Inflammatory macrophage (primary cell): ENCODE data around the gene KCNAB3.
"Not testable (repeated sequence)": the region's sequence is repeated elsewhere in the genome, so short reads cannot be mapped to it uniquely, and the experiment has no call there.

Source experiments
- DNase-seq, 2 donors: peaks; one replicate each; pipeline ENCODE4 v3.0.0-alpha.2; 2020 to 2022
- total RNA-seq, 18 experiments: gene quantifications; one replicate each; lab custom pipeline; 2026; ENCODE audit warnings: mixed read lengths in 6 of 18, inconsistent platforms in 2 of 18; lab: John Stamatoyannopoulos, UW

Gene KCNAB3
- 0.11 to 1.3 (median 0.73) reads per million in 18 experiments for total RNA-seq

- no peak for DNase-seq
Observed at GRCh38 chr17:7929158-7930023, at the start of gene KCNAB3. Gene KCNAB3, minus strand, starts transcription at chr17:7929856. Its CDS starts 421 bp downstream, at chr17:7929435.

DNA sequence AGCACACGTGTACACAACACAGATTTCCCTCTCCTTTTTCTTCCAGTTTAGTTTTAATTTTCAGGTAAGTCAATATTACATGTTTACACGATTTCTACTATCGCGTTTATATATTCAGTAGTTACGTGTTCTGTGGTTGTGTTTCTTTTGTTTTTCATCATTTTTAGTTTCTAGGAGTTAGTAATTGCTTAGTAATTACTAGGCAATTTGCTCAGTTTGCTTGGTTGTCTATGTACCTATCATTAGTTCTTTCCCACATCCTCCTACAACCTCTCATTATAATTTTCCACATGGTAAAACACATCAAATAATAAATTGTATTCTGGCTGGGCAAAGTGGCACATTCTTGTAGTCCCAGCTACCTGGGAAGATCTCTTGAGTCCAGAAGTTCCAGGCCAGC lies 48.1 kb upstream of the KCNAB3 start:
- DNase-seq = no peak

DNA sequence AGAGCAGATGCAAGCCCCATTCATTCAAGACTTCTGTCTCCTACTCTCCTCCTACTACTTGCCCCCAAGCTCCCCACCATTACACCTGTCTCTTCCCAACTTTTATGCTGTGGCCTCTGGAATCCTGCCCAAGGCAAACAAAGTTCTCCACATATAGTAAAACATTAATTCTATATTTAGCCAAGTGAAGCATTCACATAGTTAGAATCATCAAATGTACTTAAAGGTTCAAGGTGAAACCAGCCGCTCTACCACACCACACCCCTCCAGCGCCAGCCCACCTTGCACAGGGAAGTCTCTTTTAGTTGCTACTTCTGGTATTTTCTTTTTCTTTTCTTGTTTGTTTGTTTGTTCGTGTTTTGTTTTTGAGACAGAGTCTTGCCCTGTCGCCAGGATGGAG lies 47.4 kb upstream of the KCNAB3 start:
- DNase-seq = no peak

DNA sequence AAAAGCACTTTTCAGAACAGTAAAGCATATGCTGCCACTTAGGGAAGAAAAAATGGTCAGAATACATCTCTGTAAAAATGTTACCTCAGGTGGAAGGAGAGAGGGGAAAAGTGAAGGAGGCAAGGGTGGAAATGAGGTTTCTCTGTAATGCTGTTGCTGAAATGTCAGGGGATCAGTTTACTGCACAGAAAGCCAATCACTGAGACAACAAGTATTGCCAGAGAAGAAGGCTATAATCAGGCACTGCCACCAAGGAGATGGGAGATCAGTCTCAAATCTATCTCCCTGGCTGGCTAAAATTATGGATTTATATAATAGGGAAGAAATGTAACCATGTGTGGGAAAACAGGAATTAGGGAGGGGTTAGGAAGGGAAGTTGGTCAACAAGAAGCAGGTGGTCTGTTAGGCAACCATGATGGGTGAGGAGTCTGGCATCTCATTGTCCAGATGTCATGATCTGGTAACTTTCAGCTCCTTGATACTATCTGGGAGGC lies 45.0 kb upstream of the KCNAB3 start:
- peak in 1 of 2 donors; percentile 5 for DNase-seq

DNA sequence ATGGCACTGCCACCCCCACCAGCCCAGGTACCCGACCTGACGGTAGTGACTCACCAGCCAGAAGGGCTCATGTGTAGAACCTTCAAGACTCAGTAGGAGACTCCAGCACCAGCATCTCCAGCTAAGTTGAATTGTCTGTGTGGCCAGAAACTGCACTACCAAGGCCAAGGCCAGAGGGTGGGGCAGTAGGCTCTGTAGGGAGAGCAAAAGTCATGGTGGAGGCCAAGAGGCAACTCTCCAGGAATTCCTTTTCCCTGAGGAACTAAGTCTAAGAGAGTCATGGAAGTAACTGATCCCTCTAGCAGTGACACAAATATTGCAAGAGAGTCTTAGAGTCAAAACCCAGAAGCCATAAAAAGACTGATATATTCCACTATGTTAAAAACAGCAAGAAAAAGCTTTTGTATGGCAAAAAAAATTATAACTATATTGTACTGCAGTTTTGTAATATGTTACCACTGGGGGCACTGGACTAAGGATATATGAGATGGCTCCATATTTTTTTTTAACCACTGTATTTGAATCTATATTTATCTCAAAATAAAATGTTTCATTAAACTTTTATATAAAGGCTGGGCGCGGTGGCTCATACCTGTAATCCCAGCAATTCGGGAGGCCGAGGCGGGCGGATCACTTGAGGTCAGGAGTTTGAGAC lies 42.6 kb upstream of the KCNAB3 start:
- no peak for DNase-seq

DNA sequence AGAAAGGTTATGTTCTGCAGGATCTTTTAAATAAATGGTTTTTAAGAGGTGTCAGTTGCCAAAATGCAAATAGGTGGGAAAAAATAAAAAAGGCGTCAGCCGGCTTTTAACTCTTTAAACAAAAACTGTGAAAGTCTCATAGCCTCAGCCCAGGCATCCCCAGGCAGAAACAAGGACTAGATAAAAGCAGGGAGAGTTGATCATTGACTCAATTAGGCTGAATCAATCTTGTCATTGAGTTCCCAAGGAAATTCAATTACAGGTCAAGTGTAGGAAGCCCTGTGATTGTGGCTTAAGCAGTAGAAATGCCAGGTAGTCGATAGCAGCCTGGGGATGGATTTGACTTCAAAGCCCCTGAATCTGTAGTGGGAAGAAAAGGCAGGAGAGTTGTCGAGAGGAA lies 42.0 kb upstream of the KCNAB3 start:
- DNase-seq = no peak

- DNase-seq = peak; percentile 73 to 87
Observed at GRCh38 chr17:7969433-7969832, 39.8 kb upstream of the KCNAB3 start.

- no peak for DNase-seq
Observed at GRCh38 chr17:7967751-7968150, 38.1 kb upstream of the KCNAB3 start.

- DNase-seq = no peak
Observed at GRCh38 chr17:7961421-7961820, 31.8 kb upstream of the KCNAB3 start.

GRCh38 chr17:7959503-7960253 lies 30.0 kb upstream of the KCNAB3 start:
- DNase-seq = peak; percentile 51 to 69

DNA sequence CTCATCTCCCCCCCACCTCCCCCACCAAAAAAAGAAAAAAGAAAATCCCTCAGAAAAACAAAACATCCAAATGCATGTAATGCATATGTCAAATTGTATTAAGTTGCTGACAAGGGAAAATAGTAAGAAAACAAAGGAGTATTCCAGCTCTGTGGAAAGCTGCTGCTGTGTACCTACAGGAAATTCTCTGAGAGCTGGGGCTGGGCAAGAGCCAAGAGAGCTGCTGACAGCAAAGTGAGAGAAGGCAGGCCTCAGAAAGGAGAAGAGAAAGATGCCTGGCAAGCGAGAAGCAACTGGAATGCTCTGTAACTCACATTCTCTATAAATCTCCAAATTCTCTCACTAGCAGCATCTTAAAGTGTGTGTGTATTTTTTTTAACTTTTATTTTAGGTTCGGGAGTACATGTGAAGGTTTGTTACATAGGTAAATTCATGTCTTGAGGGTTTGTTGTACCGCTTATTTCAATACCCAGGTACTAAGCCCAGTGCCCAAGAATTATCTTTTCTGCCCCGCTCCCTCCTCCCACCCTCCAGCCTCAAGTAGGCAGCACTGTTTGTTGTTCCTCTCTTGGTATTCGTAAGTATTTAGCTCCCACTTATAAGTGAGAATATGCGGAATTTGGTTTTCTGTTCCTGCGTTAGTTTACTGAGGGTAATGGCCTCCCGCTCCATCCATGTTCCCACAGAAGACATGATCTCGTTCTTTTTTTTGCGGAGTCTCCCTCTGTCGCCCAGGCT lies 26.7 kb upstream of the KCNAB3 start:
- DNase-seq = no peak

GRCh38 chr17:7955414-7956227 lies 26.0 kb upstream of the KCNAB3 start:
- DNase-seq = no peak

DNA sequence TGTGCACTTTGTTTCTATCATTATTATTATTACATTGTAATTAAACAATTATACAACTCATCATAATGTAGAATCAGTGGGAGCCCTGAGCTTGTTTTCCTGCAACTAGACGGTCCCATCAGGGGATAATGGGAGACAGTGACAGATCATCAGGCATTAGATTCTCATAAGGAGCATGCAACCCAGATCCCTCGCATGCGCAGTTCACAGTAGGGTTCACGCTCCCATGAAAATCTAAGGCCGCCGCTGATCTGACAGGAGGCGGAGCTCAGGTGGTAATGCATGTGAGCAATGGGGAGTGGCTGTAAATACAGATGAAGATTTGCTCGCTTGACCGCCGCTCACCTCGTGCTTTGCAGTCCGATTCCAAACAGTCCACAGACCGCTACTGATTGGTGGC lies 23.6 kb upstream of the KCNAB3 start:
- DNase-seq = not testable (repeated sequence)

DNA sequence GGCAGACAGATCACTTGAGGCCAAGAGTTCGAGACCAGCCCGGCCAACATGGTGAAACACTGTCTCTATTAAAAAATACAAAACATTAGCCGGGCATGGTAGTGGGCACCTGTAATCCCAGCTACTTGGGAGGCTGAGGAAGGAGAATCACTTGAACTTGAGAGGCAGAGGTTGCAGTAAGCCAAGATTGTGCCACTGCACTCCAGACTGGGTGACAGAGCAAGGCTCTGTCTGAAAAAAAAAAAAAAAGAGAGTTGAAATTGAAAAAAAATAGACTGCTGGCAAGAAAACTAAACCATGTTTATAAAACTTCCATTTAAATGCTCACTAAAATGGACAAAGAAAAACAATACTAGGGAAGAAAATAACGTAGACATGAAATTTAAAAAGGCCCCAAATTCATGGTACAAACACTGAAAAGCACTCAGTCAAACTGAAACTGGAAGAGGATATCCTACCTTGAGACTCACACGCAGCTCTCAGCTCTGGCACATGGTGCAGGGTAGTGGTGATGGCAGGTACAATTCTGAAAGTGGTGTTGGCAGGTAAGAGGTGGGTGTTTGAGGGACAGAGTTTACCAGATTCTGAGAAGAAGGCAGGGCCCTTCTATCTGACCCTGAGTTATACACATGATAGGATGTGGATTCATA lies 21.6 kb upstream of the KCNAB3 start:
- DNase-seq = no peak

GRCh38 chr17:7950578-7950977 lies 20.9 kb upstream of the KCNAB3 start:
- no peak for DNase-seq

DNA sequence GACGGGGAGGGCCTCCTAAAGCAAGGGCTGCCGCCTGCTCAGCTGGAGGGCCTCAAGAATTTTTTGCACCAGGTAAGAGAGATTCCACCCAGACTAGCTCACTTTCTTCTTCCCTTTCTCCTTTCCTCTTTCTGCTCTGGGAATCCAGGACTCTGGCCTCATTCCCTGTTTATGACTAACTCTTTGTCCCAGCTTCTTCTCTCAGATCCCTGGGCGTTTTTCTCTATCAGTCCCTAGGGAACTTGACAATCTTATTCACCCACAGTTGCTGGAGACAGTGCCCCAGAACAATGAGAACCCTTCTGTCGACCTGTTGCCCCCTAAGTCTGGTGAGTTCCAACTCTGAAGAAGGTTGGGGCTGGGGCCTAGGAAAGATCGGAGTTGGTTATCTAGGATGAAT lies 18.0 kb upstream of the KCNAB3 start:
- DNase-seq = no peak

- no peak for DNase-seq
Observed at GRCh38 chr17:7946441-7946840, 16.8 kb upstream of the KCNAB3 start.

DNA sequence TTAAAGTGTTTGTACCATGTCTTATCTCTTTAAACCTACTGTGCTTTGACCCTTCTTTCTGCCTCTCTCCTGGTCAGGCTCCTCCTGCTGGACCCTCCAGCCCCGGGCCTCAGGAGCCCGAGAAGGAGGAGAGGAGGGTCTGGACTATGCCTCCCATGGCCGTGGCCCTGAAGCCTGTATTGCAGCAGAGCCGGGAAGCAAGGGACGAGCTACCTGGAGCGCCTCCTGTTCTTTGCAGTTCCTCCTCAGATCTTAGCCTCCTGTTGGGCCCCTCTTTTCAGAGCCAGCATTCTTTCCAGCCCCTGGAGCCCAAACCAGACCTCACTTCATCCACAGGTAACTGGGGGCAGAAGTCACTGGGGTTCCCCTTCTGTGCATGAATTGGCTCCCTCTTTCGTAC lies 16.0 kb upstream of the KCNAB3 start:
- DNase-seq = no peak

DNA sequence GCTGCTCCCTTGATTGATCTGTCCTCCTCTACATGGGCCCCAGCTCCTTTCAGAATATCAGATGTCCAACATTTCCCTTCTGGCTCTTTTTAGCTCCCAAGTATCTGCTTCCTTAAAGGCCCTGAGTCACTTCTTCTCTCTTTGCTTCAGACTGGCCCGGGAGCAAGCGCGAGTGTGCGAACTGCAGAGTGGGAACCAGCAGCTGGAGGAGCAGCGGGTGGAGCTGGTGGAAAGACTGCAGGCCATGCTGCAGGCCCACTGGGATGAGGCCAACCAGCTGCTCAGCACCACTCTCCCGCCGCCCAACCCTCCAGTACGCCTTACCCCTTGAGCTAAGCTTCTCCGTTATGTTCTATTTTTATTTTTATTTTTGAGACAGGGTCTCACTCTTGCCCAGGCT lies 14.7 kb upstream of the KCNAB3 start:
- DNase-seq = no peak

DNA sequence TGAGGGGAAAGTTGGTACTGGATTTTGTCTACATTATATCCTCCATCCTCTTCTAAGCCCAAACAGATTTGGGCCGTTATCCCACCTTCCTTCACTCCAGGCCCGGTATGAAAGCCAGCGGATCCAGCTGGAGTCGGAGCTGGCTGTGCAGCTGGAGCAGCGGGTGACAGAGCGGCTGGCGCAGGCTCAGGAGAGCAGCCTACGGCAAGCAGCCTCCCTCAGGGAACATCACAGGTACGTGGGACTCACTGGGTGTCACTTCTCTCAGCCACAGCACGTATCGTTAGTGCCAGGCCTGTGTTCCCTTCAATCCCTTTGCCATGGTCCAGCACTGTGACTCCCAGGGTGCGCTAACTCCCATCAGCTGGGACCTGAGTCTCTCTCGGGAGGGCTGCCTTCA lies 13.6 kb upstream of the KCNAB3 start:
- no peak for DNase-seq

DNA sequence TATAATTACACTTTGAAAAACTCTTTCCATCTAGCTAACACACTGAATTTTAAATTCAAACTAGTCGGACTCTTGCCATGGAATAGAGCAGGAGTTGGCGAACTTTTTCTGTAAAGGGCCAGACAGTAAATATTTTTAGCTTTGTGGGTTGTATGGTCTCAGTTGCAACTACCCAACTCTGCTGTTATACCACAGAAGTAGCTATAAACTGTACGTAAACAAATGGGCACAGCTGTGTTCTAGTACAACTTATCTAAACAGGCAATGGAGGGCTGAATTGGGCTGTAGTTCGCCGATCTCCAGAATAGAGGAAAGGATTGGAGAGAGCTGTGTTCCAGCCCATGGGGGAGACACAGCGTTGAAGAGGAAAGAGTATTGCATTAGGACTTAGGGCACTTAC lies 11.1 kb upstream of the KCNAB3 start:
- DNase-seq = no peak
